ENCODE measurements around the gene FAM180B. TPM values are rescaled to one million over a fixed set of nuclear protein-coding genes. Genes with fewer than 3 reads are reported as not detected.

Gene FAM180B
- total RNA-seq = 0.22 TPM in 1 of 2 replicates, not detected in the other

GRCh38 chr11:47586098-47586855 lies at the start of gene FAM180B:
Gene FAM180B, plus strand, starts transcription at chr11:47586678. Its CDS starts 91 bp downstream, at chr11:47586769.

GRCh38 chr11:47552566-47553405 lies 33.7 kb upstream of the FAM180B start, which contains the start of gene CELF1:
Gene CELF1, minus strand, starts transcription at chr11:47553132. Its CDS starts 53,609 bp downstream, at chr11:47499523.

GRCh38 chr11:47565340-47566148 lies 20.9 kb upstream of the FAM180B start, which contains the start of gene PTPMT1:
Gene PTPMT1, plus strand, starts transcription at chr11:47565599. Its CDS starts 24 bp downstream, at chr11:47565623.

GRCh38 chr11:47578524-47579494 lies 7.7 kb upstream of the FAM180B start, which contains the start of the genes KBTBD4 and NDUFS3:
Gene KBTBD4, minus strand, starts transcription at chr11:47578970. Its CDS starts 19 bp downstream, at chr11:47578951.
Gene NDUFS3, plus strand, starts transcription at chr11:47579074. Its CDS starts 18 bp downstream, at chr11:47579092.

GRCh38 chr11:47593934-47594855 lies 7.7 kb downstream of the FAM180B start, which contains the start of gene C1QTNF4:
Gene C1QTNF4, minus strand, starts transcription at chr11:47594411. Its CDS starts 3,601 bp downstream, at chr11:47590810.

Small RNA genes within 50 kb of the gene (small RNA-seq; reads per million reads assigned to genes)
- gene RN7SL652P (ENCODE audit: low replicate concordance) (0.13 reads per million), gene RNU5E-10P (ENCODE audit: low replicate concordance) (not detected)

Other genes starting within 250 kb of the FAM180B start
- not detected in 2 replicates for gene MYBPC3, start 234.0 kb upstream of the FAM180B start, total RNA-seq
- 0.29 TPM in 1 of 2 replicates, not detected in the other for gene SPI1, start 208.1 kb upstream of the FAM180B start, total RNA-seq
- gene SLC39A13, start 178.1 kb upstream of the FAM180B start, total RNA-seq = 111 and 138 TPM in 2 replicates
- 197 and 211 TPM in 2 replicates for gene PSMC3, start 160.2 kb upstream of the FAM180B start, total RNA-seq
- 0.14 and 0.44 TPM in 2 replicates for gene RAPSN, start 137.5 kb upstream of the FAM180B start, total RNA-seq
- gene CELF1, start 33.5 kb upstream of the FAM180B start, total RNA-seq = 101 and 158 TPM in 2 replicates
- 53.3 and 58.9 TPM in 2 replicates for gene PTPMT1, start 21.1 kb upstream of the FAM180B start, total RNA-seq
- 12.5 and 29.6 TPM in 2 replicates for gene KBTBD4, start 7.7 kb upstream of the FAM180B start, total RNA-seq
- 58.0 and 77.3 TPM in 2 replicates for gene NDUFS3, start 7.6 kb upstream of the FAM180B start, total RNA-seq
- gene C1QTNF4, start 7.7 kb downstream of the FAM180B start, total RNA-seq = 0.14 and 0.22 TPM in 2 replicates
- 84.9 and 95.9 TPM in 2 replicates for gene MTCH2, start 55.9 kb downstream of the FAM180B start, total RNA-seq
- gene AGBL2, start 128.7 kb downstream of the FAM180B start, total RNA-seq = 0.43 and 4.4 TPM in 2 replicates
- gene FNBP4, start 180.7 kb downstream of the FAM180B start, total RNA-seq = 98.0 and 109 TPM in 2 replicates